ENCODE measurements around the gene ITSN2. TPM values are rescaled to one million over a fixed set of nuclear protein-coding genes. Genes with fewer than 3 reads are reported as not detected.

The ITSN2 gene
- total and polyA plus RNA-seq, 2 of the 8 experiments (the other 6 are each of a cell fraction or from before 2014, with no cell fraction given): 9.3 to 17.0 TPM

- Histone ChIP-seq H2BK12ac (ENCODE audit: low read depth, low read length) (no peak overlapping the region), H2BK120ac (replicated peaks; ENCODE audit: low read depth, low read length) (no peak overlapping the region), H3K9me3 (ENCODE audit: insufficient read depth in 2 of 2, low read depth in 1 of 2, low read length in 1 of 2) (no peaks in the 10 kb centered on the region), H3K4ac (replicated peaks; ENCODE audit: insufficient read length, low read depth, low read length) (no peak overlapping the region), H3K23ac (ENCODE audit: insufficient read length) (no peak overlapping the region), H3K56ac (replicated peaks; ENCODE audit: insufficient read length, low read depth, low read length) (no peak overlapping the region), H3K9ac (replicated peaks in 1 of 4; ENCODE audit: extremely low read depth in 1 of 4, low read depth in 3 of 4, low read length in 3 of 4) (no peak overlapping the region), H4K91ac (replicated peaks; ENCODE audit: insufficient read length, low read length) (no peak overlapping the region), H2BK20ac (ENCODE audit: low read length) (no peak overlapping the region), H3K18ac (ENCODE audit: extremely low read depth, low read length) (no peak overlapping the region), H3K23me2 (ENCODE audit: low read depth, low read length) (no peaks in the 10 kb centered on the region), H3K27ac (ENCODE audit: low read depth, low read length) (no peak overlapping the region), H2BK15ac (ENCODE audit: low read length) (no peak overlapping the region), H3K79me1 (ENCODE audit: low read depth, low read length) (no peaks in the 10 kb centered on the region), H4K5ac (ENCODE audit: insufficient read length, low read depth, low read length) (no peak overlapping the region), H2BK5ac (ENCODE audit: low read depth, low read length) (no peak overlapping the region), H3K4me1 (replicated peaks in 1 of 4; ENCODE audit: control insufficient read depth in 3 of 4, insufficient read depth in 4 of 4, low read length in 3 of 4) (no peaks in the 10 kb centered on the region; a peak in 1 of 7 replicates), H3K4me3 (ENCODE audit: extremely low read depth in 1 of 4, insufficient read depth in 2 of 4, low read depth in 3 of 4, low read length in 4 of 4) (no peak overlapping the region), H3K36me3 (ENCODE audit: control insufficient read depth in 2 of 4, insufficient read depth in 4 of 4, low read length in 3 of 4) (no peaks in the 10 kb centered on the region), H3K14ac (ENCODE audit: insufficient read length) (no peak overlapping the region), H3K27me3 (replicated peaks in 1 of 4; ENCODE audit: control insufficient read depth in 3 of 4, extremely low read depth in 1 of 4, insufficient read depth in 3 of 4, low read length in 3 of 4) (no peaks in the 10 kb centered on the region), H4K8ac (ENCODE audit: extremely low read depth, insufficient read depth, low read length) (no peak overlapping the region), H2AK5ac (ENCODE audit: low read depth, low read length) (no peak overlapping the region), H2AFZ (ENCODE audit: low read length) (no peak overlapping the region), H3K79me2 (ENCODE audit: control insufficient read depth in 1 of 2, insufficient read depth in 2 of 2, low read length in 2 of 2) (no peaks in the 10 kb centered on the region), H3K4me2 (ENCODE audit: insufficient read depth in 1 of 2, low read depth in 2 of 2, low read length in 2 of 2) (no peak overlapping the region), H4K20me1 (replicated peaks in 1 of 2; ENCODE audit: control insufficient read depth in 1 of 2, insufficient read depth in 2 of 2, low read length in 2 of 2) (no peaks in the 10 kb centered on the region)
- 92% methylated on average over 1 of the region's 1 CpG; no CpG with 5 or more reads in 1 of the 2 experiments for WGBS, 2 experiments (ENCODE audit: extremely low coverage in 1 of 2, insufficient coverage in 1 of 2, insufficient read length in 1 of 2, insufficient replicate concordance in 2 of 2, low coverage in 1 of 2, low lambda C conversion rate in 2 of 2, missing lambda C conversion rate in 1 of 2)
- ChIA-PET CTCF (ENCODE audit: partially characterized antibody) (interaction anchor here (0.6 to 3.1 kb wide), 6 partner anchors 9 to 358 kb away, joined by 3 to 16 read pairs (median 4); partner anchors contain the start of gene TP53I3), POLR2A (ENCODE audit: partially characterized antibody) (no interaction called here)
- DNase-seq (ENCODE audit: low read depth in 1 of 2, low spot score in 2 of 2): no peak
- no peak for FAIRE-seq
- no peak for TF ChIP-seq HDAC6 (IDR thresholded peaks at IDR 0.05; ENCODE audit: low read depth, low read length)
- 0 out of 2 replicates have a peak, but pooled peaks have one; percentile 55 for TF ChIP-seq KDM1A (IDR thresholded peaks at IDR 0.05; ENCODE audit: borderline replicate concordance, low read length)
- TF ChIP-seq SIX5 (IDR thresholded peaks at IDR 0.05; ENCODE audit: low read depth, low read length): no peak
- no peak for TF ChIP-seq JUN (IDR thresholded peaks at IDR 0.05; ENCODE audit: low read depth, low read length)
Measured at GRCh38 chr2:24162494-24162893, 197.8 kb downstream of the ITSN2 start.

Measured in H1 (cell line).